Activated CD4-positive, alpha-beta T cell treated with anti-CD3 and anti-CD28 coated beads for 36 hours (primary cell): Measurements from ENCODE around the gene PARVG. TPM values are rescaled to one million over a fixed set of nuclear protein-coding genes. Genes with fewer than 3 reads are reported as not detected.

Source experiments
- ATAC-seq: fragments of 200-7000 bp; cut with Tn5 transposase; one replicate; pipeline ENCODE4 v1.10.0; 2021; ENCODE audit warnings: mild to moderate bottlenecking, moderate library complexity
- CTCF ChIA-PET: fragments of 350-600 bp; sonication (Branson Sonifier 250); formaldehyde crosslinking; loops from one replicate; lab custom pipeline; 2021; ENCODE audit warnings: antibody characterized with exemption; lab: Charles Lee
- POLR2A ChIA-PET: fragments of 350-600 bp; sonication (Branson Sonifier 250); formaldehyde crosslinking; loops from one replicate; lab custom pipeline; 2021; ENCODE audit warnings: antibody characterized with exemption, inconsistent platforms; lab: Charles Lee
- DNase-seq: peaks from one replicate; pipeline ENCODE4 v3.0.0-alpha.2; 2020
- H3K27ac Mint-ChIP-seq: one replicate; pipeline ENCODE4 v1.8.0; 2021; ENCODE audit warnings: mixed read lengths
- H3K27me3 Mint-ChIP-seq: one replicate; pipeline ENCODE4 v1.8.0; 2021; ENCODE audit warnings: mixed read lengths
- H3K36me3 Mint-ChIP-seq: one replicate; pipeline ENCODE4 v1.8.0; 2021; ENCODE audit warnings: low read depth, mixed read lengths
- H3K4me1 Mint-ChIP-seq: one replicate; pipeline ENCODE4 v1.8.0; 2021; ENCODE audit warnings: mixed read lengths
- H3K4me3 Mint-ChIP-seq: one replicate; pipeline ENCODE4 v1.8.0; 2021; ENCODE audit warnings: mild to moderate bottlenecking, moderate library complexity, mixed read lengths
- H3K9me3 Mint-ChIP-seq: one replicate; pipeline ENCODE4 v1.8.0; 2021; ENCODE audit warnings: low read depth, mixed read lengths
- intact Hi-C, 2 experiments: fragments of 100-400 bp; cut with DNase I in 1 of 2; cut with micrococcal nuclease in 1 of 2; formaldehyde crosslinking; loops; one replicate each; pipeline versions ENCODE4 v1.14.2 to v1.15.1; 2022 to 2024; cut with DNase I, micrococcal nuclease
- total RNA-seq, 2 experiments: library from RNA; stranded (reverse); gene quantifications; one replicate each; pipeline ENCODE4 v1.2.3, GENCODE V29; 2021

PARVG gene
- total RNA-seq, 2 experiments from 2014 or later = 61.7 to 74.3 TPM

DNA sequence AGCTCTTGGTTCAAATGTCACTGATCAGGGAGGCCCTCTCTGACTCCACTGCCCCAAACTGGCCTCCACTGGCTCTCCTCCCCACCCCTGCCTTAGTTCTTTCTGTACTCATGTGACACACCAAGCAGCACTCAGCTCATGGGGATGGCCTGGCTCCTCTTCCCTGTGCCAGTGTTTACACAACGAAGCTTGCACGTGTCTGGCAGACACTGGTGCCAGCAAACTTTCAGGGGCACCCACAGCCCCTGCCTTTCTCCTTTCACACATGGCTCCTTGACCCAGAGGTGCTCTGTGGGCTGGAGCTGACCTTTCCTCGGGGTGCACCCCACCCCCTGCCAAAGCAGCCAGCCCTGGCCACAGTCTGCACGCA lies 37.6 kb upstream of the PARVG start:
- no peak for ATAC-seq
- H3K27ac Mint-ChIP-seq = no peak overlapping the region
- intact Hi-C loops = no loop called here
- ChIA-PET POLR2A (no interaction called here), CTCF (interaction anchor here (1.5 kb wide), 1 partner anchor 9 kb away, joined by 3 read pairs; no protein-coding TSS in a partner anchor)
- no peak overlapping the region for H3K4me3 Mint-ChIP-seq
- peaks cover 6% of the 10 kb centered on the region for H3K36me3 Mint-ChIP-seq
- no peaks in the 10 kb centered on the region for H3K9me3 Mint-ChIP-seq
- H3K27me3 Mint-ChIP-seq = no peaks in the 10 kb centered on the region
- no peaks in the 10 kb centered on the region for H3K4me1 Mint-ChIP-seq
- no peak for DNase-seq

DNA sequence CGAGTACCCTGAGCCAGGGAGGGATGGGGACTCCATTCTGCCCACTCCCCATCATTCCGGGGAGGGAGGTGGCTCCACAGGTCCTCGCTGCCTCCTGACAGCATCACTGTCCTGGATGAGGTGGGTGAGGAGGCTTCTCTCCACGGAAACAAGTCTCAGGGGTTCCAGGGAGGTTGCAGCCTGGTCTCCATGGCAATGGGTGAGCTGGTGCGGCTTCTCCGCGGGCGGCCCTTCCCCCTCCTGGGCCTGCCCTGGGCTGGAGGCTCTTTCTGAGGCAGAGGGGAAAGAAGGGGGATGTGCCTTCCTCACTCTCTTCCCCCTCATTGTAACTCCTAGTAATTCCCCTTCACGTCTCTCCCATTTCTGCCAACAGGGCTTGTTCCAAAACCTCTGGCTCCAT lies 37.1 kb upstream of the PARVG start:
- ChIA-PET POLR2A (no interaction called here), CTCF (interaction anchor here (1.5 kb wide), 1 partner anchor 8 kb away, joined by 3 read pairs; no protein-coding TSS in a partner anchor)
- ATAC-seq (no peak), DNase-seq (no peak)
- H3K27me3 Mint-ChIP-seq = no peaks in the 10 kb centered on the region
- intact Hi-C loops = no loop called here
- no peaks in the 10 kb centered on the region for H3K4me1 Mint-ChIP-seq
- H3K4me3 Mint-ChIP-seq = no peak overlapping the region
- no peaks in the 10 kb centered on the region for H3K9me3 Mint-ChIP-seq
- H3K27ac Mint-ChIP-seq = no peak overlapping the region
- H3K36me3 Mint-ChIP-seq = peaks cover 2% of the 10 kb centered on the region

DNA sequence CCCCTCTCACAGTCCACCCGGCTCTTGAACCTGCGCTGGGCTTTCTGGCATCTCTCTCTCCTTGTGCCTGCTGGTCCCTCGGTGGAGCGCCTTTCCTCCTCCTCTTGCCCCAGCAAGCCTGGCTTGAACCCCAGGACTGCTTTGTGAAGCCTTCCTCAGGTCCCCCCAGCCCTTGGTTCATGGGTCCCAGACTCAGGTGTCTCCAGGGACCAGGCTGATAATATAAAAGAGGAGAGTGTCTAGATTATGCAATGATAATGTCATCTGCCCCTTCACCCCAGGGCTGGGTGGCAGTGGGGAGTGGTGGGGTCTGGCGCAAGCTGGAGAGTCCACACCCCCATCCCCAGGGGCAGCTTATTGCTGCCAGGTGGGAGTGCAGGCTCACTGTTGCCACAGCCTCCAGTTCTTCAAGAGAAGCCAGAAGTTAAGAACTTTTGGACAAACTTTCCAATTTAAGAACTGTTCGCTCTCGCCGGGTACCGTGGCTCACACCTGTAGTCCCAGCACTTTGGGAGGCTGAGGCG lies 36.6 kb upstream of the PARVG start:
- Mint-ChIP-seq H3K4me3 (no peak overlapping the region), H3K27me3 (no peaks in the 10 kb centered on the region), H3K9me3 (no peaks in the 10 kb centered on the region), H3K4me1 (no peaks in the 10 kb centered on the region), H3K27ac (no peak overlapping the region), H3K36me3 (peaks cover 2% of the 10 kb centered on the region)
- intact Hi-C loops = no loop called here
- DNase-seq (no peak), ATAC-seq (no peak)
- ChIA-PET CTCF (interaction anchor here (1.5 kb wide), 1 partner anchor 8 kb away, joined by 3 read pairs; no protein-coding TSS in a partner anchor), POLR2A (no interaction called here)

DNA sequence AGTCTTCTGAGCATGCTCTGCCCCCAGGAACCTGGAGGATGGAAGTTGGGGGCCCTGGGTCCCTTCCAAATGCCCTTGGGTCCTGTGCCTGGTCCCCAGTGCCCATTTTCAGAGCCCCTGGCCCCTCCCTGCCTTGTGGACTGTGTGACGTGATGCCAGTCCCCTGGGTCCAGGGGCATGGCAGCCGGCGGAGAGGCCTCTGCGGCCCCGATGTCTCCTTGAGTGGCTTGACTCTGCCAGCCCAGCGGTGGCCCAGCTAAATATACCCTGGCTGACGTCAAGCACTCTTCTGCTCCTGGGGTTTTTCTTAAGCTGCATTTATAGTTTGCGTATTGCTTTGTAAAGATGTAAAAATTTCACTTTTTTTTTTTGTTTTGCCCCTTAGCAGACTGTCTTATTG lies 35.2 kb upstream of the PARVG start:
- no peaks in the 10 kb centered on the region for H3K27me3 Mint-ChIP-seq
- no peaks in the 10 kb centered on the region for H3K9me3 Mint-ChIP-seq
- peaks cover 2% of the 10 kb centered on the region for H3K36me3 Mint-ChIP-seq
- H3K4me1 Mint-ChIP-seq = no peaks in the 10 kb centered on the region
- POLR2A ChIA-PET = no interaction called here
- intact Hi-C loops = no loop called here
- ATAC-seq (no peak), DNase-seq (no peak)
- H3K27ac Mint-ChIP-seq = no peak overlapping the region
- no peak overlapping the region for H3K4me3 Mint-ChIP-seq
- CTCF ChIA-PET = interaction anchor here (0.6 to 0.7 kb wide), 2 partner anchors 18 to 134 kb away, joined by 3 read pairs; no protein-coding TSS in a partner anchor

DNA sequence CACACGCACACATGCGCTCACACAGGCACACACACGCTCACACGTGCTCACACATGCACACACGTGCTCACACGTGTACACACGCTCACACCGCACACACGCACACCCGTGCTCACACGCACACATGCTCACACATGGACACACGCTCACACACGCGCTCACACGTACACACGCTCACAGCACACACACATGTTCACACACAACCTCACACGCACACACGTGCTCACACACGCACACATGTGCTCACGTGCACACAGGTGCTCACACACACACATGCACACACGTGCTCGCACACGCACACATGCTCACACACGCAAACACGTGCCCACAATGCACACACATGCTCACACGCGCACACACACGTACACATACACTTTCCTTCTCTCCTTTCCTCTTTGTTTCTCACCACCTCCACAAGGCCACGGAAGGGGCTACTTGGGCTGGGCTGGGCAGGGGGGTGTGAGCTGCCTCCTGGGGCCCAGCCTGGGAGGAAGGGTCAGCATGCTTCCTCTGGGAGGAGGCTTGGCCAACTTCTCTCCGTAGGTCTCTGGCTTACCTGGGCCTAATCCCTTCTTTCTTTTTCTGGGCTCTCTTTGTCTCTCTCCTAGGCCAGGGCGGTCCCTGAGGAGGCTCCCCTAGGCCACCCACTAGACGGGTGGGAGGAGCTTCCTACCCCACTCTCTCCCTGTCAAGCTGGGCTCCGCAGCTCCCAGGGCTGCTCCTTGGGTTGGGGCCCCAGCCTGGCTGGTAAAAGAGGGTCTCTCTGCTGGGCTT lies 34.5 kb upstream of the PARVG start:
- DNase-seq (no peak), ATAC-seq (no peak)
- POLR2A ChIA-PET = no interaction called here
- CTCF ChIA-PET = interaction anchor here (0.7 kb wide), 1 partner anchor 19 kb away, joined by 3 read pairs; no protein-coding TSS in a partner anchor
- Mint-ChIP-seq H3K27ac (no peak overlapping the region), H3K27me3 (no peaks in the 10 kb centered on the region), H3K36me3 (peaks cover 2% of the 10 kb centered on the region), H3K4me1 (no peaks in the 10 kb centered on the region), H3K9me3 (no peaks in the 10 kb centered on the region), H3K4me3 (no peak overlapping the region)
- intact Hi-C loops = no loop called here

DNA sequence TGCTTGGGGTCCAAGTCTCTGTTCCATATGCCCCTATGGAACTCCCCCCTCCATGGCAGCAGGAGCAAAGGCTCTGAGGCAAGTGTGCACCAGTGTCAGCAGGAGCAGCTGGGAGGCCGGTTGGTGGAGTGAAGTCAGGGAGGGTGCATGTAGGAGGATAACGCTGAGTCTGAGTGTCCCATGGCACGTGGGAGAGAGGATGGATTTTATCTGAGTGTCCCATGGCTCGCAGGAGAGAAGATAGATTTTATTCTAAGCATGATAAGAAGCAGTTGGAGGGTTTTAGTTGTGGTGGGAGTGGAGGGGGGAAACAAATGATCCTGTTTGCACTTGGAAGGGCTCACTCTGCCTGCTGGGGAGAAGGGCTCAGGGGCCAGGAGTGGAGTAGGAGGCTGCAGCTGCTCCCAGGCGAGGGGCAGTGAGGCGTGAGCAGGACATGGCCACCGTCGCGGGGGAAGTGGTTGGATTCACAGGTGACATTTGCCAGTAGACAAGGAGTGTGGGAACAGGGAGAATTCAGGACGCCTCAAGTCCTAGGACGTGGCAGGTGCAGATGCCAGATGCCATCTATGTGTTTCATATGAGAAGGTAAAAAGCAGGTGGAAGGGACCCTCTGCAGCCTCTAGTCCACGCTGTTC lies 33.6 kb upstream of the PARVG start:
- ChIA-PET POLR2A (no interaction called here), CTCF (no interaction called here)
- DNase-seq (no peak), ATAC-seq (no peak)
- H3K4me3 Mint-ChIP-seq = no peak overlapping the region
- no peaks in the 10 kb centered on the region for H3K9me3 Mint-ChIP-seq
- intact Hi-C loops = no loop called here
- H3K36me3 Mint-ChIP-seq = peaks cover 2% of the 10 kb centered on the region
- H3K27ac Mint-ChIP-seq = no peak overlapping the region
- H3K27me3 Mint-ChIP-seq = no peaks in the 10 kb centered on the region
- no peaks in the 10 kb centered on the region for H3K4me1 Mint-ChIP-seq

DNA sequence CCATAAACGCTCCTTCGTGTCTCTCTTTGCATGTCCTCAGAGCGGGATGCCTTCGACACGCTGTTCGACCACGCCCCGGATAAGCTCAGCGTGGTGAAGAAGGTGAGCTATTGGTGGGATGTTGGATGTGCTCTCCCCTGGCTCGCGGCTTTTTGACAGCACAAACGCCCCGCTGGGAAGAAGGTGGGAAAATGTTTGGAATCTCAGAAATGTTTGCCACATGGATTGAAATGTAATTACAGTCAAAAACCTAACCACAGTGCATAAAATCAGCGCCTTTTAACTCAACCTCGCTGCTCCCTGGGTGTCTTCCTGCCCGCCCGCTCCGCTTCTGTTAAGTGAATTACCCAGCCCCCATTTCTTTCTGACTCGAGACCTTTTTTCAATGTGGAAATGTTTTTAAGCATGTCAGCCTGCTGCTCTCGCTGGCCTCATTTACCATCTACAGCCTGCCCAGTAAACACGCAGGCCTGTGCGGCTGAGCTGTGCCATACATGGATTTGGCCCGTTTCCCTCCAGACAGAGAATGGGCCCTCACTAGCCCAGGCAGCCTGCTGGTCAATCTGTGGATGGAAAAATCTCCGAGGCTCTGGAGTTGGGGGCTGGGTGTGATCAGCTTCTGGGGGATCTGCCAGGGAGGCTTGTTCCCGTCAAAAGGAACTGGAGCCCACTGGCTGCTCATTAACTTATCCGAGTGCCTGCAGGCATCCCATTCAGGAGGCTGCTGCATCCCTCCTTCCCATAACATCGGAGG lies 32.7 kb upstream of the PARVG start:
- peaks cover 2% of the 10 kb centered on the region for H3K36me3 Mint-ChIP-seq
- POLR2A ChIA-PET = no interaction called here

DNA sequence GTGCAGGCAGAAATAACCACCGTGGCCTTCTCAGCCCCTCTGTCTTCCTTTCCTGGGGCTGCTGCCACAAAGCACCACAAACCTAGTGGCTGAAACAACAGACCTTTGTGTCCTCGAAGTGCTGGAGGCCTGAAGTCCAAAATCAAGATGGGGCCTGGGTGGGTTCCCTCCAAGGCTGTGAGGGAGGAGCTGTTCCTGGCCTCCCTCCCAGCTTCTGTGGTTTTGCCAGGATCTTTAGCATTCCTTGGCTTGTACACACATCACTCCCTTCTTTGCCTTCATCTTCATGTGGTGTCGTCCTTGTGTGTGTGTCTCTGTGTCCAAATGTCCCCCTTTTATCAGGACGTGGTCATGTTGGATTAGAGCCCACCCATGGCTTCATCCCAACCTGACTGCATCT lies 29.0 kb upstream of the PARVG start:
- Mint-ChIP-seq H3K4me3 (no peak overlapping the region), H3K36me3 (peaks cover 2% of the 10 kb centered on the region), H3K27ac (no peak overlapping the region), H3K4me1 (no peaks in the 10 kb centered on the region), H3K27me3 (no peaks in the 10 kb centered on the region), H3K9me3 (no peaks in the 10 kb centered on the region)
- ATAC-seq = no peak
- no peak for DNase-seq
- CTCF ChIA-PET = interaction anchor here (0.8 to 1.0 kb wide), 2 partner anchors 8 to 722 kb away, joined by 3 read pairs; no protein-coding TSS in a partner anchor
- POLR2A ChIA-PET = no interaction called here
- intact Hi-C loops = no loop called here

More for the DNA sequence above, 32.7 kb upstream of the PARVG start:
- H3K4me3 Mint-ChIP-seq = no peak overlapping the region
- intact Hi-C loops = no loop called here
- H3K27ac Mint-ChIP-seq = no peak overlapping the region
- CTCF ChIA-PET = interaction anchor here (0.6 kb wide), 1 partner anchor 33 kb away, joined by 3 read pairs; the partner anchor contains the start of gene PARVG
- DNase-seq = no peak
- H3K27me3 Mint-ChIP-seq = no peaks in the 10 kb centered on the region
- no peaks in the 10 kb centered on the region for H3K4me1 Mint-ChIP-seq
- no peak for ATAC-seq
- H3K9me3 Mint-ChIP-seq = no peaks in the 10 kb centered on the region

DNA sequence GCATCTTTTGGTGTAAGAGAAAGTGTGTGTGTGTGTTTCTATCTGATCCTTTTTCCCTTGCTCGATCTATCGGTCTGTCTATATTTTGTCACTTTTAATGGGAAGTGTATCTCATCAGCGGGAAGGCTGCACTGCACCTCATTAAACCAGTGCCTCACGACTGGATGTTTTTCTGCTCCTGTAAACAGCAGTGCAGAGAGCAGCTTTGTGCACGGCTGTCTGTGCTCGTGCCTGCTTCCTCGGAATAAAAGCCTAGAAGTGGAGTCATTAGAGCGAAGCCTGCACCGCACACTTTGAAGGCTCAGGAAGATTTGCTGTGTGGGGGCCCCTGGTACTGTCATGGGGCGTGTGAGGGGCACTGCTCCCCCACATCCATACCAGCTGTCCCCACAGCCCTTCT lies 27.0 kb upstream of the PARVG start:
- intact Hi-C loops = no loop called here
- peaks cover 2% of the 10 kb centered on the region for H3K36me3 Mint-ChIP-seq
- no peak overlapping the region for H3K4me3 Mint-ChIP-seq
- ATAC-seq (no peak), DNase-seq (no peak)
- no peaks in the 10 kb centered on the region for H3K9me3 Mint-ChIP-seq
- POLR2A ChIA-PET = no interaction called here
- H3K4me1 Mint-ChIP-seq = no peaks in the 10 kb centered on the region
- no peak overlapping the region for H3K27ac Mint-ChIP-seq
- no peaks in the 10 kb centered on the region for H3K27me3 Mint-ChIP-seq
- CTCF ChIA-PET = interaction anchor here (0.6 kb wide), 1 partner anchor 21 kb away, joined by 3 read pairs; no protein-coding TSS in a partner anchor

DNA sequence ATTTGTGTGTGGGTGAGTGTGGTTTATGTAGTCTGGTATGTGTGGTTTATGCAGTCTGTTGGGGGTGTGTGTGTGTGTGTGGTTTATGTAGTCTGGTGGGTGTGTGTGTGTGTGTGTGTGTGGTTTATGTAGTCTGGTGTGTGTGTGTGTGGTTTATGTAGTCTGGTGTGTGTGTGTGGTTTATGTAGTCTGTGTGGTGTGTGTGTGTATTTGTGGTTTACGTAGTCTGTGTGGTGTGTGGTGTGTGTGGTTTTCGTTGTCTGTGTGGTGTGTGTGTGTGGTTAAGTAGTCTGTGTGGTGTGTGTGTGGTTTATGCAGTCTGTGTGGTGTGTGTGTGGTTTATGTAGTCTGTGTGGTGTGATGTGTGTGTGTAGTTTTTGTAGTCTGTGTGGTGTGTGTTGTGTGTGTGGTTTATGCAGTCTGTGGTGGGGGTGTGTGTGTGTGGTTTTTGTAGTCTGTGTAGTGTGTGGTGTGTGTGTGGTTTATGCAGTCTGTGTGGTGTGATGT lies 26.2 kb upstream of the PARVG start:
- Mint-ChIP-seq H3K36me3 (peaks cover 2% of the 10 kb centered on the region), H3K4me3 (no peak overlapping the region), H3K27me3 (no peaks in the 10 kb centered on the region), H3K27ac (no peak overlapping the region), H3K4me1 (no peaks in the 10 kb centered on the region), H3K9me3 (no peaks in the 10 kb centered on the region)
- CTCF ChIA-PET = no interaction called here
- POLR2A ChIA-PET = no interaction called here
- ATAC-seq = no peak
- intact Hi-C loops = no loop called here
- DNase-seq = no peak

DNA sequence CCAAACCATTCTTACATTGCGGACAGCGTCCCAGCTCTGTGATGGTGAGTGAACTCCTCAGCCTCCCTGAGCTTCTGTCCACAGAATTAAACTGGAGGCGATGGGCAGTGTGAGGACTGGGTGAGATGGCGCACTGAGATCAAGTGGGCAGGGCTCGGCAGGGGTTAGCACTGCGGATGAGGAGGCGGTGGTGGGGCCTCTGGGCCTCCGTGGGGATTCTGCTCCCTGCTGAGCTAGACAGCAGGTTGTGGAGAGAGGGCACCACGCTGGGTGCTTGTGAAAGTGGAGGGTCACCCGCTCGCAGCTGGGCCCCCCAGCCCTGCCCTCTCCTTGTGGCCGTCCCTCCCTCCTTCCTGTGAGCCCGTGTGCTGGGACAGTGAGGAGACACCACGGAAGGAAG lies 25.6 kb upstream of the PARVG start:
- ATAC-seq (no peak), DNase-seq (no peak)
- H3K36me3 Mint-ChIP-seq = peaks cover 2% of the 10 kb centered on the region
- CTCF ChIA-PET = no interaction called here
- H3K9me3 Mint-ChIP-seq = no peaks in the 10 kb centered on the region
- no peaks in the 10 kb centered on the region for H3K4me1 Mint-ChIP-seq
- intact Hi-C loops = no loop called here
- no peak overlapping the region for H3K4me3 Mint-ChIP-seq
- POLR2A ChIA-PET = no interaction called here
- H3K27me3 Mint-ChIP-seq = no peaks in the 10 kb centered on the region
- no peak overlapping the region for H3K27ac Mint-ChIP-seq
